Myocyte (in vitro differentiated cells): ENCODE results near the gene TSKU. TPM values are rescaled to one million over a fixed set of nuclear protein-coding genes. Genes with fewer than 3 reads are reported as not detected.

Source experiments
- DNase-seq: peaks from one replicate; pipeline ENCODE4 v3.0.0-alpha.2; 2012; ENCODE audit warnings: low read depth
- total RNA-seq: library from RNA; depleted of rRNA; stranded (reverse); fragments of >200 nt; gene quantifications from 2 replicates; pipeline ENCODE4 v1.2.3, GENCODE V29; 2014

The TSKU gene
- total RNA-seq, 1 donor from 2014 or later = 15.5 TPM

- no peak for DNase-seq
Measured at GRCh38 chr11:76844511-76844910, 61.4 kb downstream of the TSKU start.

- no peak for DNase-seq
Measured at GRCh38 chr11:76845069-76845468, 61.9 kb downstream of the TSKU start.

GRCh38 chr11:76846441-76846840 lies 63.3 kb downstream of the TSKU start:
- DNase-seq = no peak

Other genes starting within 250 kb of the TSKU start
- gene LRRC32, start 112.6 kb upstream of the TSKU start, total RNA-seq = 0.16 and 2.0 TPM in 2 replicates
- 4.4 and 7.0 TPM in 2 replicates for gene ACER3, start 77.6 kb downstream of the TSKU start, total RNA-seq